ENCODE results near the gene HNRNPUL2.

DNA sequence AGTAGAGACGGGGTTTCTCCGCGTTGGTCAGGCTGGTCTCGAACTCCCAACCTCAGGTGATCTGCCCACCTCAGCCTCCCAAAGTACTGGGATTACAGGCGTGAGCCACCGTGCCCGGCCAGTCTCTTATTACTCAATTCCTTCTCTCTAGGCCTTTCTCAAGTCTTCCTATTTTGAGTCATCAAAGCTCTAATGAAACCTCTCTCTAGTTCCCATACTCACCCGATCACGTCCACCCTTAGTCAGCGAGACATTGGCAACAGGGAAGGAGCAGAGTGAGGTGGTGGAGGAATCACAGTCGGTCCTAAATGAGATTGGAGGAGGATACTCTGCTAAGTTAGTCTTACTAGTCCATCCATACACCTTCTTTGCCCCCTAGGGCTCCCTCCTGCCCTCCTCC, 25.0 kb downstream of the HNRNPUL2 start:
- TF ChIP-seq, protein P1, sequence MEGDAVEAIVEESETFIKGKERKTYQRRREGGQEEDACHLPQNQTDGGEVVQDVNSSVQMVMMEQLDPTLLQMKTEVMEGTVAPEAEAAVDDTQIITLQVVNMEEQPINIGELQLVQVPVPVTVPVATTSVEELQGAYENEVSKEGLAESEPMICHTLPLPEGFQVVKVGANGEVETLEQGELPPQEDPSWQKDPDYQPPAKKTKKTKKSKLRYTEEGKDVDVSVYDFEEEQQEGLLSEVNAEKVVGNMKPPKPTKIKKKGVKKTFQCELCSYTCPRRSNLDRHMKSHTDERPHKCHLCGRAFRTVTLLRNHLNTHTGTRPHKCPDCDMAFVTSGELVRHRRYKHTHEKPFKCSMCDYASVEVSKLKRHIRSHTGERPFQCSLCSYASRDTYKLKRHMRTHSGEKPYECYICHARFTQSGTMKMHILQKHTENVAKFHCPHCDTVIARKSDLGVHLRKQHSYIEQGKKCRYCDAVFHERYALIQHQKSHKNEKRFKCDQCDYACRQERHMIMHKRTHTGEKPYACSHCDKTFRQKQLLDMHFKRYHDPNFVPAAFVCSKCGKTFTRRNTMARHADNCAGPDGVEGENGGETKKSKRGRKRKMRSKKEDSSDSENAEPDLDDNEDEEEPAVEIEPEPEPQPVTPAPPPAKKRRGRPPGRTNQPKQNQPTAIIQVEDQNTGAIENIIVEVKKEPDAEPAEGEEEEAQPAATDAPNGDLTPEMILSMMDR (IDR thresholded peaks at IDR 0.05): no peak
- TF ChIP-seq EZH2 (IDR thresholded peaks at IDR 0.05; ENCODE audit: borderline replicate concordance, insufficient read depth, low read depth, low read length, poor library complexity, severe bottlenecking): no peak

All from B cell (primary cell).